NCI-H2196 treated with DMSO at 0.1 percent for 48 hours (cell line): Measurements from ENCODE around the gene CYP27B1.

Experiments
- DNase-seq: peaks from one replicate; lab custom pipeline; 2025; ENCODE audit not compliant: unreplicated experiment; lab: John Stamatoyannopoulos, UW

The CYP27B1 gene

GRCh38 chr12:57736741-57737466 lies 30.0 kb downstream of the CYP27B1 start:
- DNase-seq = no peak

GRCh38 chr12:57735952-57736740 lies 30.7 kb downstream of the CYP27B1 start:
- peak; percentile 44 for DNase-seq

- no peak for DNase-seq
Observed at GRCh38 chr12:57735198-57735855, 31.6 kb downstream of the CYP27B1 start.

GRCh38 chr12:57734591-57734990 lies 32.3 kb downstream of the CYP27B1 start:
- no peak for DNase-seq

- no peak for DNase-seq
Observed at GRCh38 chr12:57733928-57734327, 33.0 kb downstream of the CYP27B1 start.

GRCh38 chr12:57732726-57733593 lies 33.9 kb downstream of the CYP27B1 start:
- DNase-seq = no peak

- DNase-seq = no peak
Observed at GRCh38 chr12:57732270-57732669, 34.6 kb downstream of the CYP27B1 start.

- no peak for DNase-seq
Observed at GRCh38 chr12:57731411-57732080, 35.3 kb downstream of the CYP27B1 start.

- DNase-seq = no peak
Observed at GRCh38 chr12:57730336-57731067, 36.4 kb downstream of the CYP27B1 start.

GRCh38 chr12:57729321-57729844 lies 37.5 kb downstream of the CYP27B1 start:
- DNase-seq = no peak

GRCh38 chr12:57727758-57728395 lies 39.0 kb downstream of the CYP27B1 start:
- no peak for DNase-seq

- DNase-seq = no peak
Observed at GRCh38 chr12:57726884-57727757, 39.8 kb downstream of the CYP27B1 start.

GRCh38 chr12:57726151-57726883 lies 40.6 kb downstream of the CYP27B1 start:
- peak; percentile 82 for DNase-seq

GRCh38 chr12:57725851-57726150 lies 41.1 kb downstream of the CYP27B1 start:
- no peak for DNase-seq

GRCh38 chr12:57724936-57725740 lies 41.7 kb downstream of the CYP27B1 start:
- DNase-seq = no peak

GRCh38 chr12:57724003-57724935 lies 42.6 kb downstream of the CYP27B1 start:
- DNase-seq = no peak
